ENCODE results near the gene F10.

- TF ChIP-seq CTCF (conservative IDR thresholded peaks at IDR 0.05; ENCODE audit: low read length) (no peak), EZH2phosphoT487 (IDR thresholded peaks at IDR 0.05; ENCODE audit: borderline replicate concordance) (no peak)
Measured at GRCh38 chr13:113148940-113149503, 26.4 kb downstream of the F10 start.
